ENCODE measurements around the gene LCE1E.
A peak's percentile ranks its signal among the peaks of the same experiment; 100 is the strongest.

The LCE1E gene, protein sequence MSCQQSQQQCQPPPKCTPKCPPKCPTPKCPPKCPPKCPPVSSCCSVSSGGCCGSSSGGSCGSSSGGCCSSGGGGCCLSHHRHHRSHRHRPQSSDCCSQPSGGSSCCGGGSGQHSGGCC

DNA sequence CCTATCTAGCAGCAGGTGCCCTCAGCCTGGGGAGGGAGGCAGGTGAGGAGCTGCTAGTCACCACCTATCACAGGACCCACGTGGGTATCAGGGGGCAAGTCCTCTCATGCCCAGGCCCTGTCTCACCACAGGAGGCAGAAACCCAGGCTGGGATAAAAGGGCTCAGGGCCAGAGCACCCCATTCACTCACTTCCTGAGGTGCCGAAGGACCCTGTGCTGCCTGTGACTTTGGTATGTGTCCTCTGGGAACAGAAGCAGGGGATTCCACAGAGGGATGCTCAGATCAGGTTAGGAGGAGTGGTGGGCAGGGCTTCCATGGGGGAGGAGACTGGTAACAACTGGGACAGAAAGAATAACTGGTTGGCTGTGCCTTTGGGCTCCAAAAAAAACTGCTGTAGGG lies at the start of gene LCE1E:
Gene LCE1E, plus strand, starts transcription at position 181 of the 400 bp plus-strand sequence. CDS start 1,043 bp downstream, outside the sequence.
- no peak for DNase-seq (ENCODE audit: low read depth)
- H3K4me3 ChIP-seq (ENCODE audit: low read depth, low read length): no peak within 1 kb of the TSS
- TF ChIP-seq, protein P1, sequence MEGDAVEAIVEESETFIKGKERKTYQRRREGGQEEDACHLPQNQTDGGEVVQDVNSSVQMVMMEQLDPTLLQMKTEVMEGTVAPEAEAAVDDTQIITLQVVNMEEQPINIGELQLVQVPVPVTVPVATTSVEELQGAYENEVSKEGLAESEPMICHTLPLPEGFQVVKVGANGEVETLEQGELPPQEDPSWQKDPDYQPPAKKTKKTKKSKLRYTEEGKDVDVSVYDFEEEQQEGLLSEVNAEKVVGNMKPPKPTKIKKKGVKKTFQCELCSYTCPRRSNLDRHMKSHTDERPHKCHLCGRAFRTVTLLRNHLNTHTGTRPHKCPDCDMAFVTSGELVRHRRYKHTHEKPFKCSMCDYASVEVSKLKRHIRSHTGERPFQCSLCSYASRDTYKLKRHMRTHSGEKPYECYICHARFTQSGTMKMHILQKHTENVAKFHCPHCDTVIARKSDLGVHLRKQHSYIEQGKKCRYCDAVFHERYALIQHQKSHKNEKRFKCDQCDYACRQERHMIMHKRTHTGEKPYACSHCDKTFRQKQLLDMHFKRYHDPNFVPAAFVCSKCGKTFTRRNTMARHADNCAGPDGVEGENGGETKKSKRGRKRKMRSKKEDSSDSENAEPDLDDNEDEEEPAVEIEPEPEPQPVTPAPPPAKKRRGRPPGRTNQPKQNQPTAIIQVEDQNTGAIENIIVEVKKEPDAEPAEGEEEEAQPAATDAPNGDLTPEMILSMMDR (IDR thresholded peaks at IDR 0.05; ENCODE audit: control insufficient read depth, extremely low read depth, insufficient read depth): no peak

DNA sequence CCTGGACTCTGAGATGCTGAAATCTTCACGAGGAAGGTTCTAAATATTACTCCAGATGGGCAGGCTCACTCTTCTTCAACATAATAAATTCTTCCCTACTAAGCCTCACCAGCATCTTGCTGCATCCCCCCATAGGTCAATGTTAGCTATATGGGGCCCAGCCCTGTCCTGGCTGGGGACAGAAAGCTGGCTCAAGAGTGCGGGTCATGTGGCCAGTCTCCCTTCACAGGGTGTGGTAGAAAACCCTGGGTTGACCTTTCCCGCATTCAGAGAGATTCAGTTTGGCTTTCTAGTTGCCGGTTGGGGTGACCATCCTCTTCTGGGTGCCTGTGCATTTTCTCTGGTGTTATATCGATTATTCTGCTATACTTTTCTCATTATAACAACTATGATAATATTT lies 48.1 kb upstream of the LCE1E start:
- DNase-seq (ENCODE audit: low read depth): no peak
- TF ChIP-seq, protein P1 (IDR thresholded peaks at IDR 0.05; ENCODE audit: control insufficient read depth, extremely low read depth, insufficient read depth): no peak
- H3K4me3 ChIP-seq (ENCODE audit: low read depth, low read length): no peak overlapping the region

DNA sequence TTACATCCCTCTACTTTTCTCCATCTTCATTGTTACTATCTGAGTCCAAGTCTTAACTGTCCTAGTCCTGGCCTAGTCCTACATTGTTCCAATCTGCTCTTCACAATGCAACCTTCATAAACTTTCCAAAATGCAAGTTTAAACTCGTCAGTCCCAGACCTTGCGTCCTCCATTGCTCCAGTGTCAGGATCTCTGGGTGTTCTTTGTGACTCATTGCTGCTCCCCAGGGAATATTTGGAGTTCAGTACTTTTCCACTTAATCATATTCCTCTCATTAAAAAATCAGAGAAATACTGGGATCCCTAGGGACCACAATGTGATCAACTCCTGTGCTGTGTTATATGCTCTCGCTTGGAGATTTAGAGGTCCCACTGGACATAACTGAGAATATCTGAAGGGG lies 46.2 kb upstream of the LCE1E start:
- TF ChIP-seq, protein P1 (IDR thresholded peaks at IDR 0.05; ENCODE audit: control insufficient read depth, extremely low read depth, insufficient read depth): no peak
- no peak for DNase-seq (ENCODE audit: low read depth)

DNA sequence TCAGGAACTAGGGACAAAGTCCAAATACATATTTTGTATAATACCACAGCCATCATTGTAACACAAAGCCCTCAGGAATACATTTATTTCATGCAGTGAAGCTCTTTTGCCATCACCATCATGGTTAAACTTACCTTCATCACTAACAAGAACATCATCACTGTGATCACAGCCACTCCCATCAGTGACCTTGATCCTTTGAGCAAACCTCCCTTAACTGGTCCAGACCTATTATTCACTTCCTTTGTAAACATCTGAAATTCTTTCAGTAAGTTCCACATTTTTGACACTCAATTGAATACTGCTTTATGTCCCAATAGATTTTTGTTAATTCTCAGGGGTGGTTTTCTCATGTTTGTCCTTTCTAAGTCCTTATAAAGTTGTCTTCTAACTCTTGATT lies 44.4 kb upstream of the LCE1E start:
- no peak for DNase-seq (ENCODE audit: low read depth)
- H3K4me3 ChIP-seq (ENCODE audit: low read depth, low read length): no peak overlapping the region
- TF ChIP-seq, protein P1 (IDR thresholded peaks at IDR 0.05; ENCODE audit: control insufficient read depth, extremely low read depth, insufficient read depth): no peak

More for the DNA sequence above, 46.2 kb upstream of the LCE1E start:
- H3K4me3 ChIP-seq (ENCODE audit: low read depth, low read length): no peak overlapping the region

DNA sequence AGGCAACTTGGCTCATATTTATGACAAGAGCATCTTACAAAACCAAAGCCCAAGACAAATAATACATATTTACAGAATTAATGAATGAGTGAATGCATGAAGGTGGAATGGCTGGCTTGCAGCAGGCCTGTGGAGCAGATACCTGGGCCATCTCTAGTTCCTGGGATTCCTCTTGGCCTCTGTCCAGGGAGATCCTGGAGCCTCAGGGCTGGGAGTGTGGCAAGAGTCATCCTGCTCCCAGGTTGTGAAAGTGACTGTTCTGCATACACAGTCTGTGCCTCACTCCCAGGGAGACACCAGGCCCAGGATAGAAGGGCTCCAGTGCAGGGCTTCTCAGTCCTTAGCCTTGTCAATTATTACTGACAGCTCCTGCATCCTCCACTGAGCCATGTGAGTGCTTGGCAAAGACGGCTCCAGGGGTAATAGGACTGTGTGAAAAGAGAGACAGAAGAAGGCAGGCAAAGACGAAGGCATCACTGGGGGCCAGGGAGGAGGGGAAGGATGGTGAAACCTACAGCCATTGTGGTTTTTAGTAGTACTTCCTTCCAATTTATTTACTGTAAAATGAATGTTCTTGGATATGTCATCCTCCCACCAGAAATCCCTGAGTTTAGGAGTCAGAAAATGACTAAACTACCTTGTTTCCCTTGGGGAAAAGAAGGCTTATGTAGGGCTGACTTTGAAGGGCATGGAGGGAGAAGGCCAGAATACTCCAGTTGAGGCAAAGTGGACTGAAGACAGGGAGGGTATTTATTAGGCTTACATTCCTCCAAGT lies 42.5 kb upstream of the LCE1E start:
- no peak overlapping the region for H3K4me3 ChIP-seq (ENCODE audit: low read depth, low read length)
- DNase-seq (ENCODE audit: low read depth): no peak
- TF ChIP-seq, protein P1 (IDR thresholded peaks at IDR 0.05; ENCODE audit: control insufficient read depth, extremely low read depth, insufficient read depth): no peak

DNA sequence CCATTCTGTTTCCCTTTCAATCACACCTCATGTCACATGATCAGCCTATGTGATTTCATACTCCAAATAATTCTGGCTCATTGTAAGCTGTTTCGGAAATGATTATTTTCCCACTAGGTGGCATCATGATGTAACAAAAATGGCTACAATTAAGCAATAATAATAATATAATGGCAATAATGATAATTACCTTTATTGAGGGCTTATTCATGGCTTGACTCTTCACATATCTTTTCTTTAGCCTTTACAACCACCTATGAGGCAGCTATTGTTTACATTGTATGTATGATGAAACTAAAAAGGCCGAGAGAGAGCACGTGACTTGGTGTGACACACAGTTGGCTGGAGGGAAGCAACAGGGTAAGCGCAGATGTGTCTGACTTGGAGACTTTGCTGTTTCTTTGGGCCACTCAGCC lies 40.8 kb upstream of the LCE1E start:
- TF ChIP-seq, protein P1 (IDR thresholded peaks at IDR 0.05; ENCODE audit: control insufficient read depth, extremely low read depth, insufficient read depth): peak; percentile 49
- no peak overlapping the region for H3K4me3 ChIP-seq (ENCODE audit: low read depth, low read length)
- DNase-seq (ENCODE audit: low read depth): no peak

Measured in LNCaP clone FGC (cell line).